ENCODE results near the gene SIX3. TPM values are rescaled to one million over a fixed set of nuclear protein-coding genes. Genes with fewer than 3 reads are reported as not detected.

Gene SIX3
- total RNA-seq, 2 donors from 2014 or later, result not detected

DNA sequence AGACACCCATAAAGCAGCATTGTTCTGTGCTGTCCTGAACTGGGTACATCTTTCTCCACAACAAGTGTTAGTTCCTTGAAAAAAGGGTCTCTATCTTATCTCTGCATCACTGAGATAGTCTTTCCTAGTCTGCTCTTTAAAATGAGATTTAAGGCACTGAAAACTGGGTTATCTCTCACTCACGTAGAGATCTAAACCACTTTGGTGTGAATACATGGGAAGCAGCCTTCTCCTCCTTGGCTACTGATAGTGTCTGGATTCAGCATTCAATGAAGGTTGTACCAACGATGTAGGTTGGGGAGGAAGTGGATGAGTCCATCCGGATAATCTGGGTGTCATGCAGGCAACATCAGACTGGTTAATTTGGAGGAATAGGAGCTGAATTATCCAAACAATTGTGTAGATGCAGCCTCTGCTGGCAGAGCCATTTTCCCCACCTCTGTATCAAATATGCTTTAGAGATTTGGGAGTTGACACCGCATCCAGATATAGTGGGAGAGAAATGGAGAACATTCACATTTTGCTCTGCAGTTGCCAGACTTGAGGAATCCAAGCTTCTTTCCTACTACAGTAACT, 15.9 kb upstream of the SIX3 start:
- H3K9me3 Mint-ChIP-seq, result no peaks in the 10 kb centered on the region
- no peak for DNase-seq (ENCODE audit: low spot score)
- no peak for ATAC-seq
- no peak overlapping the region for H3K4me3 Mint-ChIP-seq
- H3K4me1 Mint-ChIP-seq (ENCODE audit: low read depth in 2 of 2), result peaks cover 0 to 3% of the 10 kb centered on the region in 2 donors
- no peaks in the 10 kb centered on the region for H3K36me3 Mint-ChIP-seq
- H3K27ac Mint-ChIP-seq, result no peak overlapping the region
- peaks cover 51 to 78% of the 10 kb centered on the region in 2 donors for H3K27me3 Mint-ChIP-seq

GRCh38 chr2:44926957-44927356, 14.5 kb upstream of the SIX3 start:
- H3K27ac Mint-ChIP-seq, result no peak overlapping the region
- no peaks in the 10 kb centered on the region for H3K36me3 Mint-ChIP-seq
- no peaks in the 10 kb centered on the region for H3K9me3 Mint-ChIP-seq
- ATAC-seq (no peak), DNase-seq (ENCODE audit: low spot score) (no peak)
- no peak overlapping the region for H3K4me3 Mint-ChIP-seq
- H3K4me1 Mint-ChIP-seq (ENCODE audit: low read depth in 2 of 2), result peaks cover 0 to 3% of the 10 kb centered on the region in 2 donors
- peaks cover 51 to 78% of the 10 kb centered on the region in 2 donors for H3K27me3 Mint-ChIP-seq

- Mint-ChIP-seq H3K27ac (no peak overlapping the region), H3K36me3 (no peaks in the 10 kb centered on the region), H3K27me3 (peaks cover 55 to 80% of the 10 kb centered on the region in 2 donors), H3K4me3 (no peak overlapping the region), H3K4me1 (ENCODE audit: low read depth in 2 of 2) (peaks cover 0 to 3% of the 10 kb centered on the region in 2 donors), H3K9me3 (no peaks in the 10 kb centered on the region)
- ATAC-seq (no peak), DNase-seq (ENCODE audit: low spot score) (no peak)
Measured at GRCh38 chr2:44927985-44928482, 13.5 kb upstream of the SIX3 start.

- H3K9me3 Mint-ChIP-seq, result no peaks in the 10 kb centered on the region
- ATAC-seq (no peak), DNase-seq (ENCODE audit: low spot score) (no peak)
- peaks cover 54 to 80% of the 10 kb centered on the region in 2 donors for H3K27me3 Mint-ChIP-seq
- no peak overlapping the region for H3K27ac Mint-ChIP-seq
- peaks cover 0 to 3% of the 10 kb centered on the region in 2 donors for H3K4me1 Mint-ChIP-seq (ENCODE audit: low read depth in 2 of 2)
- no peak overlapping the region for H3K4me3 Mint-ChIP-seq
- no peaks in the 10 kb centered on the region for H3K36me3 Mint-ChIP-seq
Measured at GRCh38 chr2:44928483-44929158, 12.9 kb upstream of the SIX3 start.

- peaks cover 0 to 3% of the 10 kb centered on the region in 2 donors for H3K4me1 Mint-ChIP-seq (ENCODE audit: low read depth in 2 of 2)
- ATAC-seq (no peak), DNase-seq (ENCODE audit: low spot score) (no peak)
- H3K27ac Mint-ChIP-seq, result no peak overlapping the region
- no peak overlapping the region for H3K4me3 Mint-ChIP-seq
- H3K36me3 Mint-ChIP-seq, result no peaks in the 10 kb centered on the region
- H3K27me3 Mint-ChIP-seq, result peaks cover 52 to 79% of the 10 kb centered on the region in 2 donors
- no peaks in the 10 kb centered on the region for H3K9me3 Mint-ChIP-seq
Measured at GRCh38 chr2:44929159-44929734, 12.3 kb upstream of the SIX3 start.

DNA sequence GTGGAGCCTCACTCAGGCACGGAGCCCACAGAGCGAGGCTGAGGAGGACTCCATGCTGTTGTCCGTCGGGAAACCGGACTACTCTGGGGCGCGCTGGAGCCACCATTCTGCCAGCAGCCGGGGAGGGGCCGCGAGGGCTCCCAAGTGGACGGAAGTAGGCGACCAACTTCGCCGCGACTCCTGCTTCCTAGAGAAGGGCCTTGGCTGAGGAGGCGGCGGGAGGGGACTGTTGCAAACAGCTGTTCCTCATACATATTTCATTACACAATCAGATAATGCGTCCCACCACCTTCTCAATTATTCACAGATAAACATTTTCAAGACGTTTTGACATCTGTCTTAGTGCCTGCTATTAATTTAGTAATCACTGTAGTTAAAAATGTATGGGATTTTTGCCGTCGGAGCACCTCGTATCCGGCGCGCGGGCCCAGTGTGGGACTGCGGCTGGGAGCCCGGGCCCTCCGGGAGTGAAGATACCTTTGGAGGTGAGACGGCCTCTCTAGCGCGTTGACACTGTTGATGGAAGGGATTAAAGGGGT, 11.7 kb upstream of the SIX3 start:
- Mint-ChIP-seq H3K4me1 (ENCODE audit: low read depth in 2 of 2) (peaks cover 0 to 3% of the 10 kb centered on the region in 2 donors), H3K27me3 (peaks cover 50 to 75% of the 10 kb centered on the region in 2 donors), H3K4me3 (no peak overlapping the region), H3K36me3 (no peaks in the 10 kb centered on the region), H3K9me3 (no peaks in the 10 kb centered on the region), H3K27ac (no peak overlapping the region)
- DNase-seq (ENCODE audit: low spot score) (no peak), ATAC-seq (no peak)

DNA sequence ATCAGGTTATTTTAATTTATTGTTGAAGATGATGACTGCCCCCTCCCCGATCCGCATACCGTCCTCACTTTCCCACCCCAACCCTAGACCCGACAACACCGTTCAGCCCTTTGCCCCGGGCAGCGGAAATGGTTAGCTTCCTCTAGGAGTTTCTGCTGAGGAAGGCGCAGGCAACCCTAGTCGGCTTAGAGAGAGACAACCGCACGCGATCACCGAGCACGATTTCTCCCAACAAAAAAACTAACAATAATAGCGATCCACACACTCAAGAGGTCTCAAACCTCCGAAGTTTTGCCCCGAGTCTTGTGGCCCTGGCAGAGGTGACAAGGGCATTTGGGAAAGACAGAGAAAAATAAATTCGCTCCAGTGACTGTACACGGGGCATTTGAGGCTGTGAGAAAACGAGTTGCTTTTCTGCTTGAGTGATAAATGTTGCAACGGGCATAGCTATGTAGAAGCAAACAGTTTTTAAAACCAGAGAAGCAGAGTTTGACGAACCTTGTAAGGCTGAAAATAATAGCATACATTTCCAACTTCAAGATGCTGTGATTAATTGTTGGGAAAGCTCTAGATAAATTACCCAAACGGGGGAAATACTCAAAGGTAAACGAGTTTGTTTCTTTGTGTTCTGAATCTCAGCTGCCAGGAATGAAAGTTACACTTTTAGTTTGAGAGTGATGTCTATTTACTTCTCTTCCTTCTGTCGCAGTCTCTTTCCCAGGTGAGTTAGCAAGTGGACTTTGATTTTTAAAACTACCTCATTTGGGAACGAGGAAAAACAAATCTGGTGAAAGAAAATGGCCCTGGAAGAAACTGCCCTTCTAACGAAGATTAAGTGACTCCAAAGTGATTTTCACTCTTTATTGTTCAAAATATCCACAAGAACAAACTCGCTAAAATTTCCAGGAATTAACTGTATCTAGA, 11.0 kb upstream of the SIX3 start:
- ATAC-seq (no peak), DNase-seq (ENCODE audit: low spot score) (no peak)
- H3K27me3 Mint-ChIP-seq, result peaks cover 47 to 67% of the 10 kb centered on the region in 2 donors
- H3K27ac Mint-ChIP-seq, result no peak overlapping the region
- no peaks in the 10 kb centered on the region for H3K9me3 Mint-ChIP-seq
- no peak overlapping the region for H3K4me3 Mint-ChIP-seq
- peaks cover 0 to 3% of the 10 kb centered on the region in 2 donors for H3K4me1 Mint-ChIP-seq (ENCODE audit: low read depth in 2 of 2)
- H3K36me3 Mint-ChIP-seq, result no peaks in the 10 kb centered on the region

DNA sequence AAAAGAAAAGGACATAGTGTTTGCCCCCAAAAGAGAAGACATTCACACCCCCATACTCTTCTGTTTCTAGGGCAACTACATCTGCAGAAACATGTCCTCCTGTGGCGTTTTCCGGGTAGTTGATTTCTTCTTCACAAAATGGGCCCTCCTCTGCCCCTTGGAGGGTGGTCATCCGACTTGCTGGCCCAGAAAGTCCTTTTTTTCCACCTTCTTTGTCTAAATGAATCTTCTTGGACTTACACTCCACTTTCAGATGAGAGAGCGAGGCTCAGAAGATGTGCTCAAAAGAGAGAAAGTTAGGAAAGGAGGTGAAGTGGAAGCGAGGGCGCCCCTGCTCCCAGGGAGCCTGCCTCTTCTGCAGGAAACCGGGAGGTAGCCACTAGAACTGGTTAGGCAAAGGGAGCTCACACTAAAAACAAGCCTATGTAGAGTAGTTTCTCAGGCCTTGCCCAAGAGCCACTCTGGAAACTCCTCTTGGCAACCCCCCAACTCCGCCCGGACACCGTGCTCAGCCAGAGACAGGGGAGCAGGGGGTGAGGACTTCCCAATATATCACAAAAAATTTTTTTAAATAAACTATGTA, 10.2 kb upstream of the SIX3 start:
- no peaks in the 10 kb centered on the region for H3K36me3 Mint-ChIP-seq
- H3K9me3 Mint-ChIP-seq, result no peaks in the 10 kb centered on the region
- H3K4me3 Mint-ChIP-seq, result no peak overlapping the region
- peaks cover 46 to 66% of the 10 kb centered on the region in 2 donors for H3K27me3 Mint-ChIP-seq
- no peak for DNase-seq (ENCODE audit: low spot score)
- ATAC-seq, result no peak
- H3K4me1 Mint-ChIP-seq (ENCODE audit: low read depth in 2 of 2), result peaks cover 0 to 3% of the 10 kb centered on the region in 2 donors
- no peak overlapping the region for H3K27ac Mint-ChIP-seq

- ATAC-seq (no peak), DNase-seq (ENCODE audit: low spot score) (no peak)
- Mint-ChIP-seq H3K27ac (no peak overlapping the region), H3K27me3 (peaks cover 47 to 63% of the 10 kb centered on the region in 2 donors), H3K4me3 (no peak overlapping the region), H3K4me1 (ENCODE audit: low read depth in 2 of 2) (peaks cover 0 to 3% of the 10 kb centered on the region in 2 donors), H3K9me3 (no peaks in the 10 kb centered on the region), H3K36me3 (no peaks in the 10 kb centered on the region)
Measured at GRCh38 chr2:44932079-44932478, 9.4 kb upstream of the SIX3 start.

DNA sequence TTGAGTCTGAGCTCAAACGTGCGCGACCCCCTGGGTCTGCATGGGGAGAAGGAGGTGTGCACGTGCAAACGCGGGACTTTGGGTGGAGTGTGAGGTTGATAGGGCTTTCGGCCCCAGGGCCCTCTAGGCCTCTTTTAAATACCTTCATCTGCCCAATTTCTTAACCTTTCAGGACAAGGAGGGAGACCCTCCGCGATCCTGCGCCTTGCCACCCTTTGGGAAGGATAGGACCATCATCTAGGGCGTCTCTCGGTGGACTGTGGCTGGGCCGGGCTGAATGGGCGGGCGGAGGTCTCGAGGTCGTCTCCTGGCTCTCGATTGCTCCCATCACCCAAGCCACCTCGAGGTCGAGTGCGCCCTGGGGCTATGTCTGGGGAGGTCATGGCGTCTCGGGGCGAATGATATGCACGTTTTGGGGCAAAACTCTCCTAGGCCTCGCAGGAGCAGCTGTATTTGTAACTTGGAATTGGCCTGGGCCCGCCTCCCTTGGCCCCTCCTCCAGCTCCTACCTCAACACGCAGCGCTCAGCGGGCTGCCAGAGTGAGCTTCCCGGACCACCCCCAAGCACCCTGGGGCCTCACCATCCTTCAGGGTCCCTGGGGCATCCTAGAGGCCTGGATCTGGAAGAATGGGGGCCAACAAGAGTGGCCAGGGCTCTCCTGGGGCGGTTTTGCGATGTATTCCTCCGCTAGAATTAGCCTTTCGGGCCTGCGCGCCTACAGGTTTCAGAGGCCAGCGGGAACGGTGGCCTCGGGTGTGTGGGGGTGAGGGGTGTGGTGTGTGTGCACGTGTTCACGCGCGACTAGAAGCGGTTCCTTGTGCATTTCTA, 8.7 kb upstream of the SIX3 start:
- peaks cover 0 to 3% of the 10 kb centered on the region in 2 donors for H3K4me1 Mint-ChIP-seq (ENCODE audit: low read depth in 2 of 2)
- no peak overlapping the region for H3K4me3 Mint-ChIP-seq
- no peaks in the 10 kb centered on the region for H3K9me3 Mint-ChIP-seq
- no peak for DNase-seq (ENCODE audit: low spot score)
- H3K36me3 Mint-ChIP-seq, result no peaks in the 10 kb centered on the region
- ATAC-seq, result no peak
- H3K27me3 Mint-ChIP-seq, result peaks cover 43 to 56% of the 10 kb centered on the region in 2 donors
- no peak overlapping the region for H3K27ac Mint-ChIP-seq

GRCh38 chr2:44933434-44933951, 8.0 kb upstream of the SIX3 start:
- no peak overlapping the region for H3K4me3 Mint-ChIP-seq
- no peak for ATAC-seq
- H3K36me3 Mint-ChIP-seq, result no peaks in the 10 kb centered on the region
- DNase-seq (ENCODE audit: low spot score), result no peak
- peaks cover 40 to 49% of the 10 kb centered on the region in 2 donors for H3K27me3 Mint-ChIP-seq
- no peaks in the 10 kb centered on the region for H3K9me3 Mint-ChIP-seq
- H3K4me1 Mint-ChIP-seq (ENCODE audit: low read depth in 2 of 2), result no peaks in the 10 kb centered on the region
- no peak overlapping the region for H3K27ac Mint-ChIP-seq

Measured in natural killer cell treated with Interleukin-12 subunit alpha and Interleukin-12 subunit beta and Interleukin-15 and Interleukin-18, amount 100 ng/mL, for 72 hours (primary cell).